Fibroblast of pulmonary artery (primary cell): ENCODE measurements around the gene AGRN.

Experiments
- DNase-seq: peaks from one replicate; pipeline ENCODE4 v3.0.0-alpha.2; 2010; ENCODE audit warnings: low read depth
- H3K4me3 ChIP-seq: replicated peaks from 2 replicates; pipeline ENCODE4 v1.5.1; 2011; ENCODE audit warnings: low read depth, mild to moderate bottlenecking, control low read depth, low read length, moderate library complexity
- CTCF ChIP-seq: IDR thresholded peaks from 2 replicates; pipeline ENCODE4 v1.5.1; 2011; ENCODE audit warnings: mild to moderate bottlenecking, control low read depth, low read length, inconsistent platforms; ENCODE audit errors: missing control alignments

The AGRN gene

GRCh38 chr1:1040004-1040991 is 20.4 kb downstream of the AGRN start:
- H3K4me3 ChIP-seq = peak overlapping the region; percentile 44
- TF ChIP-seq CTCF = no peak
- DNase-seq = peak; percentile 80

GRCh38 chr1:1041092-1041523 is 21.2 kb downstream of the AGRN start:
- no peak for TF ChIP-seq CTCF
- no peak for DNase-seq
- no peak overlapping the region for H3K4me3 ChIP-seq

- DNase-seq = no peak
- no peak for TF ChIP-seq CTCF
- no peak overlapping the region for H3K4me3 ChIP-seq
Observed at GRCh38 chr1:1041873-1042272, 22.0 kb downstream of the AGRN start.

GRCh38 chr1:1042835-1043234 is 22.9 kb downstream of the AGRN start:
- no peak overlapping the region for H3K4me3 ChIP-seq
- no peak for TF ChIP-seq CTCF
- DNase-seq = no peak

GRCh38 chr1:1043411-1043810 is 23.5 kb downstream of the AGRN start:
- TF ChIP-seq CTCF = no peak
- no peak for DNase-seq

GRCh38 chr1:1043921-1044320 is 24.0 kb downstream of the AGRN start:
- DNase-seq = no peak
- TF ChIP-seq CTCF = no peak
- H3K4me3 ChIP-seq = no peak overlapping the region

More at GRCh38 chr1:1043411-1043810, 23.5 kb downstream of the AGRN start:
- no peak overlapping the region for H3K4me3 ChIP-seq
